HG02884 (cell line): Measurements from ENCODE around the gene SLC25A48.
"Not testable (repeated sequence)": the region's sequence is repeated elsewhere in the genome, so short reads cannot be mapped to it uniquely, and the experiment has no call there.

Experiments
- ATAC-seq: cut with Tn5 transposase; IDR thresholded peaks from one replicate; pipeline ENCODE4 v1.9.1; 2021; ENCODE audit warnings: mild to moderate bottlenecking, moderate library complexity; ENCODE audit not compliant: unreplicated experiment

Gene SLC25A48

DNA sequence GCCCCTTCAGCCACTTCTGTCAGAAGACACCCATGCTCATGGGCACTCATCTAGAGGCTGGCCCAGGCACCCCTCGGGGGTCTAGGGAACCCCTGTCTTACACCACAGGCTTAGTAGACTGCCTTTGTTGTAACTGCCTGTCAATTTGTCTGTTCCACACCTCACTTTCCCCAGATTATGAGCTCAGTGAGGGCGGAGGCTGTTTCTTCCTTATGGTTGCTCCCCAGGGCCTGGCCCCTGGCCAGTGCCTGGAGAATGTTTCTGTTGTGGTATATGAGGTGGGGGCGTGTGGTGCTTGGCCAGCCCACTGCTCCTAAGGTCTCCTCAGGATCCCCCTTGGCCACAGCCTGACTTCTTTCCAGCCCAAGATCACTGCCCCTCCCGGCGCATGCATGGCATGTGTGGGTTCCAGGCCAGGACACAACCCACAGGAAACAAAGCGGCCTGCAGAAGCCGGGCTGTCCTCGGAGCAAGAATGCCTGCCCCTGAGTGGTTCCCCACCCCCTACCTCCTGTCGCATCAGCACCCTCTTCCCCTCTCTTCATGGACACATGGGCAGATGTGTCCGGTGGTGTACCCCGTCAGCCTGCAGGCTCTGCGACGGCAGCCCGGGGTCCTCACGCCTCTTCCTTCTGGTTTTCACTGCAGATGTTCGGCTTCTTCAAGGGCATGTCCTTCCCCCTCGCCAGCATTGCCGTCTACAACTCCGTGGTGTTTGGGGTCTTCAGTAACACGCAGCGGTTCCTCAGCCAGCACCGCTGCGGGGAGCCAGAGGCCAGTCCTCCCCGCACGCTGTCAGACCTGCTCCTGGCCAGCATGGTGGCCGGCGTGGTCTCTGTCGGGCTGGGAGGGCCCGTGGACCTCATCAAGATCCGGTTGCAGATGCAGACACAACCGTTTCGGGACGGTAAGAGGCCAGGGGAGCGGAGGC lies 17.7 kb downstream of the SLC25A48 start:
- ATAC-seq, result no peak

DNA sequence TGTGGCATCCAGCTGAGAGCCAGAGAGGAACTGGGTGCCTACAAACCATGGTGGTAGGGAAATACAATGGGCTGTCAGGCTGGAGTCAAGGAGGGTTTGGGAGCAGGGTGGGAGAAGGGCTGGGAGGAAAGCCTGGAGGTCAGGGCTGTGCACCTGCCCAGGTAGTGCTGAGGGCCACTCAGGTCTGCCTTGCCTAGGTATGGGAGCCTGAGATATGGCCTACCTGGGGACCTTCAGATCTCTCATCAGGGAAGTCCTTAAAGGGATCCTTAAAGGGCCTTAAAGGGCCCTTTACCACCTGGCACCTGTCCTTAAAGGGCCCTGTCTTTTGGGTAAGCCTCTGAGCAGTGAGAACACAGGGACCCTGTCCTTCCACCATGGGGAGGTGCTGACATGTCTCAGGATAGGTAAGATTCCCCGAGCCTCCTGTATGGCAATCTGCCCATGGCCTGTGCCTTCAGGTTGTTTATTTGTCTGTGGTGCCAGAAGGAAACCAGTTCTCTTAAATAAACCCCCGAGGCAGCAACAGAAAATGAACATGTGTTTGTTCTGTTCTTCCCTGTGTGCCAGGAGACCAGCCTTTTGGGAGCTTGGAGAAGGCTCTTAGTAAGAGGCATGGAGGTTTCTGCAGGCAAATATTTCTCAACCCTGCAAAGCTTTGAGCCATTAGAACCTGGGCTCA lies 23.3 kb downstream of the SLC25A48 start:
- ATAC-seq, result no peak

DNA sequence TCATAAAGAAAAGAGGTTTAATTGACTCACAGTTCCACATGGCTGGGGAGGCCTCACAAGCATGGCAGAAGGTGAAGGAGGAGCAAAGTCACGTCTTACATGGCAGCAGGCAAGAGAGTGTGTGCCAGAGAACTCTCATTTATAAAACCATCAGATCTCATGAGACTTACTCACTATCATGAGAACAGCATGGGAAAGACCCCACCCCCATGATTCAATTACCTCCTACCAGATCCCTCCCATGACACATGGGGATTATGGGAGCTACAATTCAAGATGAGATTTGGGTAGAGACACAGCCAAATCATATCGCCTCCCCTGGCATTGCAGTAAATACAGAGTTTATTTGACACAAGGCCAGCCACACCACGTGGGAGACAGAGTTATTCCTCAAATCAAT lies 24.7 kb downstream of the SLC25A48 start:
- ATAC-seq, result not testable (repeated sequence)

DNA sequence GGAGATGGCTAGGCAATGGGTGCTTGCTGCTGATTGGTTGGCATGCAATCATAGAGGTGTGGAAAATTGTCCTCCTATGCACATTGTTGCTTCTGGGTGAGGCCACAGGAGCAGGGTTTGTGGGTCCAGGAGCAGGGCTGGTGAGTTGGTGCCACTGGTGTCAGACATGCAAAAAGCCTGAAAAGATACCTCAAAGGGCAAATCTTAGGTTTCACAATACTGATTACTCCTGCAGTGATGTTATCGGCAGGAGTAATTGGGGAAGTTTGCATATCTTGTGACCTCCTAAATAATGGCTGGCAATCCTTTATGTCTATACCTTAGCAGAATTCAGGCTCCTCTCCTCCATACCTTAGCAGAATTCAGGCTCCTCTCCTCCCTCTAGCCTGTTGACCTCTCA lies 25.2 kb downstream of the SLC25A48 start:
- ATAC-seq, result no peak

DNA sequence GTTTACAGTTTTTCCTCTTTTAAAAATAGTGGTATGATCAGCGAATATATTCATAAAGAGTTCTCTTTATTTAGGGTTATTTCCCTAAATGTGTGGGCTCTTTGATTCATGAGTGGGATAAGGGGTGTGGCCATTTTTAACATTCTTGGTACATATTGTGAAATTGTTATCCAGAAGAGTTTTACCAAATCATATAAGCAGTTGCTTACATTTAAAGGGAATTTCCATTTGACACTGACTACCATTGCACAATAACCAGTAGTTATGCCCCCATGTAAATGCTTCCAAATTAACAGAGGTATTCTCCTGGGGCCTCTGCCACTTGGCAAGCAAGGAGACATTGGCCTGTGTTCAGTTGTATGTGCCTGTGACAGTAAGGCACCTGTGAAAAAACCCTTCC lies 27.2 kb downstream of the SLC25A48 start:
- no peak for ATAC-seq

DNA sequence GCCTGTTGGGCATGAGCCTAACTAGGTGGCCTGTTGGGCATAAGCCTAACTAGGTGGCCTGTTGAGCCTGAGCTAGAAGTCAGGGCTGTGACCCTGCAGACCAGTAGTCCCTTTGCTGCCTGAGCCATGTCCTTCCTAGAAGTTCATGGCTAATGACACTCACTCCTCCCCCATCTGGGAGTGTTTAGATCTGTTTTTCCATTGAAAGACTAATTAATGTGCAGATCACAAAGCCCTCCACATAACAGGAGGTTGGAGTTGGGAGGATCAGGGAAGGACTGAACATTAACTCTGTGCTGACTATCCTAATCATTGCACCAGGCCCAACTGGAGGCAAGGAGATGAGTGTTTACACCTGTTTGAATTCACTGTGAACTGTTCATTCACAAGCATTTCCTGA lies 27.6 kb downstream of the SLC25A48 start:
- no peak for ATAC-seq

DNA sequence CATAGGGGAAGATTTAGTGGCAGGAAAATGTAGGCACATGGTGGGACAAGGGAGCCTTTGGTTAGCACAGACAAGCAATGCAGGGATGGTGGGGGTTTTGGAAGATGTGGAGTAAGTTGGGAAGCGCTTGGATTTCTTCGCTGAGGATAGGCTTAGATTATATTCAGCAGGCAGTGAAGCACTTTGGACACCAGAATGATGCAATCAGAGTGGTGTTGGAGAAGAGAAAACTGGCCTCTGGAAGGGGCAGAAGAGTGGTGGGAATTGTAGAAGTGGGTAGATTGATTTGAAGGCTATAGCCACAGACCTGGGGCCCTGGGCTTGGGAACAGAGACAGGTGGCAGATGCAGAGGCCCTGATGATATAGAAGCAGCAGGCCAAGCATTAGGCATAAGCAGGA lies 28.3 kb downstream of the SLC25A48 start:
- no peak for ATAC-seq

DNA sequence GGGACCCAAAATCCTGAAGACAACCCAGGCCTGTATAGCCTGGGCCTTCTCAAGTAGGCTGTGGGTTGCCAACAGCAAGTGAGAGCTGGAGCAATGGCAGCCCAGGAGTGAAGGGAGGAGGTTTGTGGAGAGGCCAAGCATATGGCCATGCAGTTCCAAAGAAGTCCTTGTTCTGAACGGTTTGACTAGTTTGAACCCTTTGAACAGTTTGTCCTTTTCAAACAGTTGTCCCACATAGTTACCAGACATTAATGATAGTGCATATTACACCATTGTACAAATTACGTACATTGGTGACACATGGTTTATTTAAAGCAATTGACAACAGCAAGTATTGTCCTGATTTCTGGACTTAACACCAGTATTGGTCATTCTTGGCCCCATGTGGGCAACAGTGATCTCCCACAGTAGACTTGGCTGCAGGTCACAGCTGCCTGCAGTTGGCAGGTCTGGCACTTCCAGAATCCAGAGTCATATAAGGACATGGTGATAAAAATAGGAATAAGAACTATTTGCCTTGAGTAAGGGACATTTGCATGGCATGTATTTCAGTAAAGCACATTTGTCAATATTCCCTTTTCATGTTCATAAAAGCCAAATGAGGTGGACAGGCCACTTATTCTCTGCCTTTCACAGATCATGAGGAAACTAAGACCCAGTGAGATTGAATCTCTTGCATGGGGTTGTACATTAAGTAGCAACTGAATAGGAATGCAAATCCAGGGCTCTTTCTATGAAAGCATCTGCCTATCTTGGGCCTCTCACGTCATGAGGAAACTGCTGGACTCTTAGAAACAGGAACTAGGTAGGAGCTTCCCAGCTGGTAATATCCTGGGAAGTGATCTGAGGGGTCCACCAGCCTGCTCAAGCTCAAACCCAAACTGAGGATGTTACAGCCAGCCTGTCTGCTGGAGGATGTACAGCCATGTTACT lies 30.3 kb downstream of the SLC25A48 start:
- ATAC-seq, result no peak

DNA sequence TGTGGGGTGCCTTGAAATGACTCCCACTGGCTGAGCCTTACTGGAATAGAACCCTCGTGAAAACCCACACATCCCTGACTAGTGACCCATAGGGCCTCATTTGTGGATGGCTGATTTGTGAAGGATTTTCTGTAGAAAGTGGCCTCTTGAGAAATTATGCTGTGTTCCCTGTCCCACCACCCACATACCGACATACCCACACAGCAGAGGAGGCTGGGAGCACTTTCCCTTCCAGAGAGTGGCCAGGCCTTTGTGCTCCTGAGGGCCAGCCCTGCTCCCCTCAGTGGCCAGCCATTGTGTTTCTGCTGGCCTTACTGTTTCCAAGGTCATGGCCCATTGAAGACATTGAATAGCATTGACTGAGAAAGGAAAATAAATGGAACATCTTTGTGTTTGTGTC lies 31.6 kb downstream of the SLC25A48 start:
- no peak for ATAC-seq

DNA sequence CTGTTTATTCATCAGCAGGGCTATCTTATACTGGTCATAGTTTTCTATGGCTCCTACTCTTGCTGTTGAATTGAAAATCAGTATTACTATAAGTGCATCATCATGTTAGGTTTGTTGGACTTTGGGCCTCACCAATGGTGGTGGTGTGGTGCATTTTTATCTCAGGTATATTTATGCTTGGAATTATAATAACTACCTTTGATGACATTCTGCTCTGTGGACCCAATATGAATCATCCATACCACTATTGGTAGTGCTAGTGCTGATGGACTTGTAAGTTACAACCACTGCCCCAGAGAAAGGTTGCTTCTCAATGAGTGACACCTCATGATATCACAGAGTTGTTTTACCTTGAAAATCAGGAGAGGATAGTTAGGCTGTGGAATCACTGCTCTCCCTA lies 33.1 kb downstream of the SLC25A48 start:
- ATAC-seq, result no peak

DNA sequence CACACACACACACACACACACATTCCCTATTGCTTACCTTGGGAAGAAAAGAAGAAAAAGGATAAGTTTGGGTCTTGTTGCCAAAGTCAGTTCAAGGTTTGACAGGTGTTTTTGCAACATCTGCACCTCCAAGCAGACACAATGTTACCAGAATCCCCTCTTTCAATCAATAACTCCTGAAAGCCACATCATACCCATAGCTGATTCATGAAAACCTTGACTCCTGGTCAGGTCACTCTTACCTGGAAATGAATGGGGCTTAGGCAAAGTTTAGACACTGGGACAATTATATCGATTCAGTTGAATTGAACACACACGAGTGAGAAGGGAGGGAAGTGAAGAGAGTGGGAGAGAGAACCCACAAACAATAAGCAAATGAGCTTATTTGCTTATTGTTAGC lies 34.2 kb downstream of the SLC25A48 start:
- no peak for ATAC-seq

DNA sequence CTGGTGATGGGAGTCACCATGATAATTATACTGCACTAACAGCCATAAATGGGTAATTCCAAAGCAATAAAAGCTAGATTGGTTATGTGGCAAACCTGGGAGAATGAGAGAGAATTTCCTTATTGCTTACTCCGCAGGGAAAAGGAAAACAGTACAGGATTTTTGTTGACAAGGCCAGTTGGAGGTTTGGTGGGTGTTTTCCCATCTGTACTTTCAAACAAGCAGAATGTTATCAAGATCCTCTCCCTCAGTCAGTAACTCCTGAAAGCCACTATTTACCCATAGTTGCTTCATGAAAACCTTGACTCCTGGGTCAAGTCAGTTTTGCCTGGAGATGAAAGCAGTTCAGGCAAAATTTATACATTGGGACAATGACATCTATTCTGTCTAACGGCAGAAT lies 34.8 kb downstream of the SLC25A48 start:
- ATAC-seq, result no peak

DNA sequence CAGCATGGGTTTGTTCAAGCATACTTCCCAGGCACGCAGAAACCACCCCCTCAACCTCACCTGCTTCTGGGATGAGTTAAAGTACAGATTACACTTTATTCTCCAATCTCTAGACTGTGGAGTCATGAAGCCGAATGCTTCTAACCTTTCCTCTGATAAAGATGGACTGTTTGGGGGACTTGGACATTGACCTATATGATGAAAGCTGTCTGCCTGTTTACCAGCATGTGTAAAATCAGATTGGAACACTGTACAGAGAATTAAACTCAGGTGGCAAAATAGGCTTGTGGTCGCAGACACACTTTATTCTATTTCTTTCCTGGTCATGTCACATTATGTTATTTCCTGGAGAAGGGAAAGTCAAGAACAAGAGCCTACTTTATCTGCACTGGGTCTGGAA lies 35.5 kb downstream of the SLC25A48 start:
- ATAC-seq, result no peak

DNA sequence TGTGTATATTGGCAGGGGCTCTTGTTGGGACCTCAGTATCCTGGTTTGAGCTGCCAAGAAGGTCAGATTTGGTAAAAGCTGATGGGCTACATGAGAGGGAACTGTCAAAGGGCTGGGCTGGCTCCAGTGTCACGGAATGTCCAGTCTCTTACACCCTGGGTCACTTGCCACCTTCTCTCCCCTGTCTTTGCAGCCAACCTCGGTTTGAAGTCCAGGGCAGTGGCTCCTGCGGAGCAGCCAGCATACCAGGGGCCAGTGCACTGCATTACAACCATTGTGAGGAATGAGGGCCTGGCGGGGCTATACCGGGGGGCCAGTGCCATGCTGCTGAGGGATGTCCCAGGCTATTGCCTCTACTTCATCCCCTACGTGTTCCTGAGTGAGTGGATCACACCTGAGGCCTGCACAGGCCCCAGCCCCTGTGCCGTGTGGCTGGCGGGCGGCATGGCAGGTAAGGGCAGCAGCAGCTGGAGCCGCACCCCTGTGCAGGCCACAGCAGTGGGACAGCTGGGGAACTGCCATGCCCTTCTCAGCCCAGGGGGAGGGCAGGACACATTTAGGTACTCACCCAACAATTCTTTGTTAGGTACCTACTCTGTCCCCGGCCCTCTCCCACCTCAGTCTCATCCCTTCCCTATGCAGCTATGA lies 36.9 kb downstream of the SLC25A48 start:
- no peak for ATAC-seq

DNA sequence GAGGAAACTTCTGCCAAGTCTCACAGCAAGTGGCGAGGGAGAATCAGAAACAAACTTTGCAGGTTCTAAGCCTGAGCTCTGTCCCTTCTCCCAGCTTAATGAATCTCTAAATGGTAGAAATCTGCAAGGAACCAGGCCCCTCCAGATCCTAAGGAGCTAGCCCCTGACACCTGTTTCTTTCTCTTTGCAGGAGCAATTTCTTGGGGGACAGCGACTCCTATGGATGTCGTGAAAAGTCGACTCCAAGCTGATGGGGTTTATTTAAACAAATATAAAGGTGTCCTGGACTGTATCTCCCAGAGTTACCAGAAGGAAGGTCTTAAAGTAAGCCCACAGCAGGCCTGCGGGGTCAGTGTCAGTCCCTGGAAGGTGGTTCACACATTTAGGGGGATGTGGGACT lies 39.4 kb downstream of the SLC25A48 start:
- no peak for ATAC-seq

DNA sequence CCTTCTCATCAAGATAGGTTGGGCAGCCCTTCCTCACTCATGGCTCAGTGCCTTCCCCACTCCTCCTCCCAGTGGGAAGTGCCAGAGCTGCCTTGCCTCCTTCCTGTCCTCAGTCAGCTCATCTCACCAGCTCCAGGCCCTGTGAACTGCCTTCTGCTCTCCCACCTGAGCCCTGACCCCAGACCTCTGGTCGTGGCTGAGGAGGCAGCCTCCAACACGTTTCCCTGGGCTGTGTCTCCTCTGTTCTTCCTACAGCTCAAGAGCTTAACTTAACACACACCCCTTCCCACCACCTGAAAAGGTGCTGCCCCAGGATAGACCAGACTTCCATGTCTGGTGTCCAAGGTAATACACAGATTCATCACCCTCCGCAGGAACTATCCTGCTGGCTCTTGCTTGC lies 40.0 kb downstream of the SLC25A48 start:
- no peak for ATAC-seq

DNA sequence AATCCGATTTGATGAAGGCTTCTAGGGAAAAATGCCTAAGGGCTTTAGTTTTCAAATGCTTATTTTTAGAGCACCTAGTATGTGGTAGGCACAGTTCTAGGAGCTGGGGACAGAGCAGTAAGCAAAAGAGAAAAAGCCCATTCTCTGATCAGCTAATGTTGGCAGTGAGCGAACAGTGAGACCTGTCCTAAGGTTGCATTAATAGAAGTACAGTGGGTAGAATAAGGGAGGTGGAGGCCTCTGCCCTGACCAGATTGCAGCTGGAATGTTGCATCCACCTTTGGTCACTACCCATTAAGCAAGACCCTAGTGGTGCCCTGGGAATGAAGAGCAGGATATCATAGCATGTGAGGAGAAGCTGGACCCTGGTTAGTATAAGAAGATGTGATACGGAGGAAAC lies 41.1 kb downstream of the SLC25A48 start:
- ATAC-seq, result no peak

DNA sequence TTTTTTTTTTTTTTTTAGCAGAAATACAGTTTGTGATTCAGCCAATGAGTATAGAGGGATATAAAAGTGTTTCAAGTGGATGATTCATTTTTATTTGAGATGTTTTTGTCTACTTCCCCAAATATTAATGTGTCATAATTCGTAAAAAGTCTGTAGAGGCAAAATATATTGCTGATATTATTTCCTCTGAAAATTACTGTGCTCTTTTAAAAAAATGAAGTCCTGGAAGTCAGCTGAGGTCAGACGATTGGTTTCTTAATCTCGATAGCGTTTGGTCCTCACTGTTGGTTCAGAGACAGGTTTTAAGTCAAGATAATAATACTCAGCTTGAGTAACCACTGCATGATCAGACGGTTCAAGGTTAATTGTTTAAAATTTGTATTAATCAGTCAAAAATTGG lies 41.7 kb downstream of the SLC25A48 start:
- no peak for ATAC-seq

DNA sequence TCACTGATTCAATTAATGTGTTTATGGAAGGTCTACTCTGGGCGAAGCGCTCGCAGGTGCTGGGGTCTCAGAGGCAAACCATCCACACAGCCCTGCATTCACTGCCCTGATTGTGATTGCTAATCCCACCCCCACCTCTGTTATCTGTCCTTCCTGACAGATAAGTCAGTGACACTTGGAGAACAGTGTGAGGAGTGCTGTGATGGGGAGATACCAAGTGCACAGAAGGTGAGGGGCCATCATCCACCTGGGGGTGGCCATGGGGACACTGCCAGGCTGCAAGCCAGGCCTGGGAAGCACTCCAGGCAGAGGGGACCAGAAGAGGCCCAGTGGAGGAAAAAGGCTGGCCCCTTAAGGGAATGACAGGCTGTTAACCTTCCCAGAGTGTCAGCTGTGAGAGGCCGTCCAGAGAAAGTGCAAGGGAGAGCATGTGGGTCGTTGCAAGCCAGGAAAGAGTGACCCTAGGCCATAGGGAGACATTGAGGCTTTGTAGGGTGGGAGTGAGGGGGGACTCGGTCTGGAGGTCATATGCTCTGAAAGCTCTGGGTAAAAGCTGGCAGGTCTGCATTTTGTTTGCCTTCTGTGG lies 43.2 kb downstream of the SLC25A48 start:
- ATAC-seq, result no peak

DNA sequence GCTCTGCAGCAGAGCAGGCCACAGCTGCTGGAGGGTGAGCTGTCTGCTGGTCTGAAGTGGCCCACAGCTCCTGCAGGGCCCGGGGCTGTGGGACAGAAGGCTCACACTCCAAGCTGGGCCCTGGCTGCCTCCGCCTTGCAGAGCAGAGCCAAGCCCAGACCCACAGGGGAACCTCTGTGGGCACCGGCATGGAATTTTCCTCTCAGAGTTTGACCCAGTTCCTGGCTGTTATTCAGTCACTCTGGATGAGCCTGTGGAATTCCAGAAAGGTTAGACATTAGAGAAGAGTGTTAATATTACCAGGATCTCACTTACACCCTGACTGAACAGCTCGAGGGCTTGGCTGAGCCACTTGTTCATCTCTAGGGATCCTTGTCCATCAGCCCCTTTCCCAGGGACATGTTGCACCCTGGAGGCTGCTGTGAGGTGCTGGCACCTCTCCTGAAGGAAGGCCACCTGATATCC lies 43.7 kb downstream of the SLC25A48 start:
- ATAC-seq, result no peak
